HK-2 (cell line): ENCODE results near the gene SMIM34.
"Not testable (repeated sequence)": the region's sequence is repeated elsewhere in the genome, so short reads cannot be mapped to it uniquely, and the experiment has no call there.

ENCODE experiments used
- DNase-seq: peaks from one replicate; pipeline ENCODE4 v3.0.0-alpha.2; 2018; ENCODE audit not compliant: unreplicated experiment

SMIM34 gene

GRCh38 chr21:34374462-34374861 lies 49.3 kb downstream of the SMIM34 start:
- not testable (repeated sequence) for DNase-seq

- no peak for DNase-seq
Observed at GRCh38 chr21:34372321-34372720, 51.4 kb downstream of the SMIM34 start.

- DNase-seq, result no peak
Observed at GRCh38 chr21:34369741-34370140, 54.0 kb downstream of the SMIM34 start.
